Keratinocyte (primary cell): ENCODE data around the gene CSRNP2. TPM values are rescaled to one million over a fixed set of nuclear protein-coding genes. Genes with fewer than 3 reads are reported as not detected.

Experiments used
- DNase-seq: peaks from one replicate; pipeline ENCODE4 v3.0.0-alpha.2; 2011; ENCODE audit warnings: low read depth, missing footprints, low spot score
- FAIRE-seq: peaks from 2 replicates; lab custom pipeline; 2011; peaks lifted over from hg19 to GRCh38; lab: Jason Lieb, UNC
- H2AFZ ChIP-seq: 2 replicates; pipeline ENCODE4 v1.6.0; 2012; ENCODE audit warnings: low read length, control low read depth, inconsistent platforms; ENCODE audit not compliant: control insufficient read depth
- H3K27ac ChIP-seq: 2 replicates; pipeline ENCODE4 v1.5.1; 2011; ENCODE audit warnings: low read length; ENCODE audit not compliant: control insufficient read depth, insufficient read depth
- H3K27me3 ChIP-seq: 3 replicates; pipeline ENCODE4 v1.6.0; 2011; ENCODE audit warnings: low read length; ENCODE audit not compliant: control insufficient read depth, insufficient read depth; ENCODE audit errors: extremely low read depth
- H3K36me3 ChIP-seq, 2 experiments: 2 replicates in 1 of 2; 3 replicates in 1 of 2; pipeline ENCODE4 v1.5.1; 2011; ENCODE audit warnings: low read length in 2 of 2, mild to moderate bottlenecking in 1 of 2; ENCODE audit not compliant: control insufficient read depth in 2 of 2, insufficient read depth in 2 of 2; ENCODE audit errors: extremely low read depth in 1 of 2
- H3K4me1 ChIP-seq: 3 replicates; pipeline ENCODE4 v1.5.1; 2011; ENCODE audit warnings: low read length; ENCODE audit not compliant: control insufficient read depth, insufficient read depth; ENCODE audit errors: extremely low read depth
- H3K4me2 ChIP-seq: 3 replicates; pipeline ENCODE4 v1.6.0; 2011; ENCODE audit warnings: low read depth, low read length; ENCODE audit not compliant: control insufficient read depth, insufficient read depth; ENCODE audit errors: extremely low read depth
- H3K4me3 ChIP-seq, 3 experiments: fragments of 200-600 bp in 1 of 3; sonication (generic) in 1 of 3; 2 replicates in 2 of 3; 3 replicates in 1 of 3; pipeline ENCODE4 v1.5.1; 2011 to 2016; ENCODE audit warnings: low read length in 3 of 3, mild to moderate bottlenecking in 3 of 3, control low read depth in 2 of 3, inconsistent platforms in 1 of 3, low read depth in 1 of 3, mixed read lengths in 1 of 3, mixed run types in 1 of 3, moderate library complexity in 1 of 3; ENCODE audit not compliant: control insufficient read depth in 2 of 3, insufficient read depth in 2 of 3; ENCODE audit errors: extremely low read depth in 1 of 3
- H3K79me2 ChIP-seq: 2 replicates; pipeline ENCODE4 v1.6.0; 2012; ENCODE audit warnings: low read length; ENCODE audit not compliant: control insufficient read depth, insufficient read depth
- H3K9ac ChIP-seq: 3 replicates; pipeline ENCODE4 v1.6.0; 2011; ENCODE audit warnings: low read length; ENCODE audit not compliant: control insufficient read depth, insufficient read depth; ENCODE audit errors: extremely low read depth
- H3K9me1 ChIP-seq: 3 replicates; pipeline ENCODE4 v1.6.0; 2011; ENCODE audit warnings: low read length; ENCODE audit not compliant: control insufficient read depth, insufficient read depth; ENCODE audit errors: extremely low read depth
- H3K9me3 ChIP-seq: 2 replicates; pipeline ENCODE4 v1.5.1; 2012; ENCODE audit warnings: low read depth, low read length; ENCODE audit not compliant: control insufficient read depth
- H4K20me1 ChIP-seq: 3 replicates; pipeline ENCODE4 v1.6.0; 2011; ENCODE audit warnings: low read length; ENCODE audit not compliant: control insufficient read depth, insufficient read depth; ENCODE audit errors: extremely low read depth
- EZH2 ChIP-seq: IDR thresholded peaks from one replicate; pipeline ENCODE4 v1.6.1; 2012; ENCODE audit warnings: inconsistent platforms, mild to moderate bottlenecking, low read length, moderate library complexity
- dilution Hi-C: fragments of 300-500 bp; cut with MboI; formaldehyde crosslinking; loops from one replicate; pipeline ENCODE4 v1.7.0; 2020; ENCODE audit warnings: low sequenced_read_pairs; ENCODE audit not compliant: extremely low pct_ligation_motif_present
- polyA plus RNA-seq, 5 experiments: library from polyadenylated mRNA; depleted of rRNA in 3 of 5; stranded (reverse) in 3 of 5; stranded (forward) in 1 of 5; unstranded in 1 of 5; fragments of >200 nt; gene quantifications; 1 replicate in 1 of 5; 2 replicates in 3 of 5; 3 replicates in 1 of 5; pipeline versions ENCODE4 v1.2.1 to v1.2.3, GENCODE V29; 2011 to 2012; ENCODE audit warnings: missing spikeins in 2 of 5, low read depth in 1 of 5, low replicate concordance in 1 of 5
- TF ChIP-seq, protein P1 (sequence below), 3 experiments: IDR thresholded peaks in 1 of 3; conservative IDR thresholded peaks in 1 of 3; optimal IDR thresholded peaks in 1 of 3; 2 replicates in 2 of 3; 3 replicates in 1 of 3; pipeline versions ENCODE3 to v1.5.1; 2011; ENCODE audit warnings: low read length in 3 of 3, mild to moderate bottlenecking in 3 of 3, moderate library complexity in 2 of 3, control low read depth in 1 of 3, inconsistent platforms in 1 of 3; ENCODE audit not compliant: insufficient read depth in 2 of 3; ENCODE audit errors: extremely low read depth in 1 of 3

Gene CSRNP2
- polyA plus RNA-seq, 1 donor (not counting 4 experiments of a cell fraction or from before 2014, with no cell fraction given), result 18.4 TPM

GRCh38 chr12:51062631-51063397, 20.6 kb downstream of the CSRNP2 start:
- Histone ChIP-seq H3K9me3 (no peaks in the 10 kb centered on the region), H2AFZ (no peak overlapping the region), H3K79me2 (no peaks in the 10 kb centered on the region), H3K9me1 (peaks cover 2% of the 10 kb centered on the region), H3K4me3 (no peak overlapping the region), H3K36me3 (peaks cover 36 to 55% of the 10 kb centered on the region in 2 experiments), H3K27ac (no peak overlapping the region), H4K20me1 (no peaks in the 10 kb centered on the region), H3K4me2 (no peak overlapping the region), H3K9ac (no peak overlapping the region), H3K27me3 (no peaks in the 10 kb centered on the region), H3K4me1 (no peaks in the 10 kb centered on the region)
- FAIRE-seq, result no peak
- dilution Hi-C loops, result no loop called here
- no peak for TF ChIP-seq EZH2
- TF ChIP-seq, protein P1, sequence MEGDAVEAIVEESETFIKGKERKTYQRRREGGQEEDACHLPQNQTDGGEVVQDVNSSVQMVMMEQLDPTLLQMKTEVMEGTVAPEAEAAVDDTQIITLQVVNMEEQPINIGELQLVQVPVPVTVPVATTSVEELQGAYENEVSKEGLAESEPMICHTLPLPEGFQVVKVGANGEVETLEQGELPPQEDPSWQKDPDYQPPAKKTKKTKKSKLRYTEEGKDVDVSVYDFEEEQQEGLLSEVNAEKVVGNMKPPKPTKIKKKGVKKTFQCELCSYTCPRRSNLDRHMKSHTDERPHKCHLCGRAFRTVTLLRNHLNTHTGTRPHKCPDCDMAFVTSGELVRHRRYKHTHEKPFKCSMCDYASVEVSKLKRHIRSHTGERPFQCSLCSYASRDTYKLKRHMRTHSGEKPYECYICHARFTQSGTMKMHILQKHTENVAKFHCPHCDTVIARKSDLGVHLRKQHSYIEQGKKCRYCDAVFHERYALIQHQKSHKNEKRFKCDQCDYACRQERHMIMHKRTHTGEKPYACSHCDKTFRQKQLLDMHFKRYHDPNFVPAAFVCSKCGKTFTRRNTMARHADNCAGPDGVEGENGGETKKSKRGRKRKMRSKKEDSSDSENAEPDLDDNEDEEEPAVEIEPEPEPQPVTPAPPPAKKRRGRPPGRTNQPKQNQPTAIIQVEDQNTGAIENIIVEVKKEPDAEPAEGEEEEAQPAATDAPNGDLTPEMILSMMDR (optimal IDR thresholded peaks at IDR 0.05 in 1 of 3, IDR thresholded peaks at IDR 0.05 in 1 of 3, conservative IDR thresholded peaks at IDR 0.05 in 1 of 3; ENCODE audit: extremely low read depth in 1 of 3, insufficient read depth in 2 of 3, low read length in 3 of 3), result no peak
- DNase-seq, result no peak

- no peak overlapping the region for H2AFZ ChIP-seq
- no peak overlapping the region for H3K4me2 ChIP-seq
- TF ChIP-seq, protein P1 (optimal IDR thresholded peaks at IDR 0.05 in 1 of 3, IDR thresholded peaks at IDR 0.05 in 1 of 3, conservative IDR thresholded peaks at IDR 0.05 in 1 of 3; ENCODE audit: extremely low read depth in 1 of 3, insufficient read depth in 2 of 3, low read length in 3 of 3), result no peak
- no peak for TF ChIP-seq EZH2
- no peak overlapping the region for H3K9ac ChIP-seq
- H3K9me1 ChIP-seq, result peaks cover 2% of the 10 kb centered on the region
- no peaks in the 10 kb centered on the region for H3K27me3 ChIP-seq
- no peaks in the 10 kb centered on the region for H3K9me3 ChIP-seq
- FAIRE-seq (no peak), DNase-seq (no peak)
- dilution Hi-C loops, result no loop called here
- no peaks in the 10 kb centered on the region for H4K20me1 ChIP-seq
- peaks cover 4% of the 10 kb centered on the region for H3K4me1 ChIP-seq
- no peak overlapping the region for H3K27ac ChIP-seq
- peaks cover 25 to 45% of the 10 kb centered on the region in 2 experiments for H3K36me3 ChIP-seq
- no peaks in the 10 kb centered on the region for H3K79me2 ChIP-seq
- H3K4me3 ChIP-seq, result no peak overlapping the region
These were observed 24.3 kb downstream of the CSRNP2 start for GRCh38 chr12:51059086-51059485.
